Astrocyte of the cerebellum (primary cell): ENCODE measurements around the gene CNTNAP2.
"Not testable (repeated sequence)": the region's sequence is repeated elsewhere in the genome, so short reads cannot be mapped to it uniquely, and the experiment has no call there.

Experiments used
- DNase-seq: peaks from one replicate; pipeline ENCODE4 v3.0.0-alpha.2; 2011; ENCODE audit warnings: low read depth
- H3K4me3 ChIP-seq: 2 replicates; pipeline ENCODE4 v1.5.1; 2011; ENCODE audit warnings: mild to moderate bottlenecking, low read depth, low read length, moderate library complexity
- CTCF ChIP-seq: IDR thresholded peaks from 2 replicates; pipeline ENCODE4 v1.5.1; 2012; ENCODE audit warnings: low read length, low read depth, moderate library complexity, mild to moderate bottlenecking; ENCODE audit errors: missing control alignments
- in situ Hi-C: cut with HindIII; loops from 2 replicates; pipeline ENCODE4 v1.10.0; 2017; ENCODE audit warnings: low sequenced_read_pairs

The CNTNAP2 gene

GRCh38 chr7:147106746-147107145 is 990.1 kb downstream of the CNTNAP2 start:
- TF ChIP-seq CTCF = no peak
- in situ Hi-C loops = no loop called here

GRCh38 chr7:147114525-147114924 is 997.9 kb downstream of the CNTNAP2 start:
- H3K4me3 ChIP-seq, DNase-seq, in situ Hi-C loops: not testable (repeated sequence)

More at GRCh38 chr7:147106746-147107145, 990.1 kb downstream of the CNTNAP2 start:
- DNase-seq = no peak
- H3K4me3 ChIP-seq = no peak overlapping the region

GRCh38 chr7:147136352-147136751 is 1019.8 kb downstream of the CNTNAP2 start:
- H3K4me3 ChIP-seq = no peak overlapping the region
- in situ Hi-C loops = no loop called here
- no peak for DNase-seq
- no peak for TF ChIP-seq CTCF

- H3K4me3 ChIP-seq = no peak overlapping the region
- DNase-seq = no peak
- in situ Hi-C loops = no loop called here
- no peak for TF ChIP-seq CTCF
These were observed 1028.6 kb downstream of the CNTNAP2 start for GRCh38 chr7:147145194-147145593.

GRCh38 chr7:147146169-147146568 is 1029.6 kb downstream of the CNTNAP2 start:
- in situ Hi-C loops = no loop called here

GRCh38 chr7:147151661-147152060 is 1035.1 kb downstream of the CNTNAP2 start:
- no peak for DNase-seq
- in situ Hi-C loops = no loop called here
- no peak overlapping the region for H3K4me3 ChIP-seq
- no peak for TF ChIP-seq CTCF

More at GRCh38 chr7:147146169-147146568, 1029.6 kb downstream of the CNTNAP2 start:
- TF ChIP-seq CTCF = no peak
- no peak for DNase-seq
- no peak overlapping the region for H3K4me3 ChIP-seq

- H3K4me3 ChIP-seq = no peak overlapping the region
- DNase-seq = no peak
- no peak for TF ChIP-seq CTCF
- in situ Hi-C loops = no loop called here
These were observed 1037.0 kb downstream of the CNTNAP2 start for GRCh38 chr7:147153571-147153970.
